GM12892 (cell line): Measurements from ENCODE around the gene METTL21C.

ENCODE experiments used
- POLR2A ChIP-seq: IDR thresholded peaks from 2 replicates; pipeline ENCODE4 v1.6.1; 2011; ENCODE audit warnings: low read depth, low read length, control low read depth
- POLR2AphosphoS5 ChIP-seq: IDR thresholded peaks from 2 replicates; pipeline ENCODE4 v1.6.1; 2011; ENCODE audit warnings: low read depth, low read length, control low read depth

GRCh38 chr13:102698649-102698980, 3.8 kb upstream of the METTL21C start:
- TF ChIP-seq POLR2AphosphoS5 (no peak), POLR2A (no peak)
